T-helper 1 cell treated with Interleukin-12 subunit alpha and Interleukin-12 subunit beta and Interleukin-4 antibody, amounts not matched to agents 30 μg/mL and 1 μg/mL, for 36 hours (primary cell): ENCODE measurements around the gene BRME1.
A peak's percentile ranks its signal among the peaks of the same experiment; 100 is the strongest.
"Not testable (repeated sequence)": the region's sequence is repeated elsewhere in the genome, so short reads cannot be mapped to it uniquely, and the experiment has no call there.

Experiments used
- H3K27ac Mint-ChIP-seq: one replicate; pipeline ENCODE4 v1.8.0; 2021; ENCODE audit warnings: mild to moderate bottlenecking, mixed read lengths
- H3K27me3 Mint-ChIP-seq: one replicate; pipeline ENCODE4 v1.8.0; 2021; ENCODE audit warnings: low read depth, mixed read lengths
- H3K36me3 Mint-ChIP-seq: one replicate; pipeline ENCODE4 v1.8.0; 2021; ENCODE audit warnings: low read depth, mixed read lengths
- H3K4me1 Mint-ChIP-seq: one replicate; pipeline ENCODE4 v1.8.0; 2021; ENCODE audit warnings: low read depth, mixed read lengths
- H3K4me3 Mint-ChIP-seq: one replicate; pipeline ENCODE4 v1.8.0; 2021; ENCODE audit warnings: mild to moderate bottlenecking, moderate library complexity, mixed read lengths
- H3K9me3 Mint-ChIP-seq: one replicate; pipeline ENCODE4 v1.8.0; 2021; ENCODE audit warnings: mixed read lengths

The BRME1 gene

GRCh38 chr19:13860679-13861391, 45.1 kb downstream of the BRME1 start:
- H3K4me1 Mint-ChIP-seq, result peaks cover 33% of the 10 kb centered on the region
- peaks cover 20% of the 10 kb centered on the region for H3K27me3 Mint-ChIP-seq
- H3K36me3 Mint-ChIP-seq, result no peaks in the 10 kb centered on the region
- H3K9me3 Mint-ChIP-seq, result no peaks in the 10 kb centered on the region
- peak overlapping the region; percentile 95 for H3K4me3 Mint-ChIP-seq
- peak overlapping the region; percentile 98 for H3K27ac Mint-ChIP-seq

GRCh38 chr19:13859361-13859880, 46.5 kb downstream of the BRME1 start:
- Mint-ChIP-seq H3K27me3 (peaks cover 17% of the 10 kb centered on the region), H3K4me3 (no peak overlapping the region), H3K4me1 (peaks cover 32% of the 10 kb centered on the region), H3K36me3 (no peaks in the 10 kb centered on the region), H3K9me3 (no peaks in the 10 kb centered on the region), H3K27ac (peak overlapping the region; percentile 5)

GRCh38 chr19:13856497-13856896, 49.4 kb downstream of the BRME1 start:
- Mint-ChIP-seq H3K27ac (no peak overlapping the region), H3K4me1 (peaks cover 14% of the 10 kb centered on the region), H3K36me3 (no peaks in the 10 kb centered on the region), H3K4me3 (no peak overlapping the region), H3K27me3 (peaks cover 3% of the 10 kb centered on the region), H3K9me3 (no peaks in the 10 kb centered on the region)

- H3K36me3 Mint-ChIP-seq, H3K27me3 Mint-ChIP-seq, H3K4me1 Mint-ChIP-seq, H3K9me3 Mint-ChIP-seq, H3K4me3 Mint-ChIP-seq, H3K27ac Mint-ChIP-seq: not testable (repeated sequence)
Observed at GRCh38 chr19:13852171-13852707, 53.7 kb downstream of the BRME1 start.

GRCh38 chr19:13851734-13852114, 54.2 kb downstream of the BRME1 start:
- not testable (repeated sequence) for H3K36me3 Mint-ChIP-seq, H3K9me3 Mint-ChIP-seq, H3K4me3 Mint-ChIP-seq, H3K27me3 Mint-ChIP-seq, H3K27ac Mint-ChIP-seq
- H3K4me1 Mint-ChIP-seq, result peaks cover 11% of the 10 kb centered on the region

GRCh38 chr19:13850910-13851733, 54.8 kb downstream of the BRME1 start:
- Mint-ChIP-seq H3K27me3 (no peaks in the 10 kb centered on the region), H3K9me3 (no peaks in the 10 kb centered on the region), H3K27ac (peak overlapping the region; percentile 77), H3K4me3 (peak overlapping the region; percentile 51), H3K36me3 (no peaks in the 10 kb centered on the region), H3K4me1 (peaks cover 17% of the 10 kb centered on the region)

- Mint-ChIP-seq H3K27ac (peak overlapping the region; percentile 77), H3K27me3 (no peaks in the 10 kb centered on the region)
Observed at GRCh38 chr19:13849991-13850909, 55.7 kb downstream of the BRME1 start.

GRCh38 chr19:13848798-13849676, 56.9 kb downstream of the BRME1 start:
- H3K27me3 Mint-ChIP-seq, result no peaks in the 10 kb centered on the region
- H3K4me1 Mint-ChIP-seq, result peaks cover 31% of the 10 kb centered on the region
- no peaks in the 10 kb centered on the region for H3K9me3 Mint-ChIP-seq
- peak overlapping the region; percentile 81 for H3K27ac Mint-ChIP-seq
- H3K4me3 Mint-ChIP-seq, result peak overlapping the region; percentile 70
- no peaks in the 10 kb centered on the region for H3K36me3 Mint-ChIP-seq

More at GRCh38 chr19:13849991-13850909, 55.7 kb downstream of the BRME1 start:
- Mint-ChIP-seq H3K4me3 (peak overlapping the region; percentile 51), H3K36me3 (no peaks in the 10 kb centered on the region), H3K4me1 (peaks cover 23% of the 10 kb centered on the region), H3K9me3 (no peaks in the 10 kb centered on the region)

GRCh38 chr19:13848340-13848677, 57.6 kb downstream of the BRME1 start:
- Mint-ChIP-seq H3K4me3 (no peak overlapping the region), H3K36me3 (no peaks in the 10 kb centered on the region), H3K9me3 (no peaks in the 10 kb centered on the region), H3K27ac (peak overlapping the region; percentile 81), H3K4me1 (peaks cover 33% of the 10 kb centered on the region), H3K27me3 (no peaks in the 10 kb centered on the region)

- Mint-ChIP-seq H3K36me3 (no peaks in the 10 kb centered on the region), H3K27ac (peak overlapping the region; percentile 99), H3K4me3 (peak overlapping the region; percentile 80), H3K9me3 (no peaks in the 10 kb centered on the region), H3K4me1 (peaks cover 35% of the 10 kb centered on the region), H3K27me3 (no peaks in the 10 kb centered on the region)
Observed at GRCh38 chr19:13847407-13848339, 58.2 kb downstream of the BRME1 start.

GRCh38 chr19:13846557-13847406, 59.1 kb downstream of the BRME1 start:
- H3K4me3 Mint-ChIP-seq, result peak overlapping the region; percentile 80
- no peaks in the 10 kb centered on the region for H3K9me3 Mint-ChIP-seq
- H3K36me3 Mint-ChIP-seq, result no peaks in the 10 kb centered on the region
- peaks cover 38% of the 10 kb centered on the region for H3K4me1 Mint-ChIP-seq
- H3K27me3 Mint-ChIP-seq, result no peaks in the 10 kb centered on the region
- H3K27ac Mint-ChIP-seq, result peak overlapping the region; percentile 99

GRCh38 chr19:13844130-13844631, 61.7 kb downstream of the BRME1 start:
- Mint-ChIP-seq H3K4me3 (peak overlapping the region; percentile 66), H3K36me3 (peaks cover 7% of the 10 kb centered on the region), H3K4me1 (peaks cover 39% of the 10 kb centered on the region)

More at GRCh38 chr19:13844130-13844631, 61.7 kb downstream of the BRME1 start:
- peak overlapping the region; percentile 89 for H3K27ac Mint-ChIP-seq
- H3K27me3 Mint-ChIP-seq, result no peaks in the 10 kb centered on the region
- no peaks in the 10 kb centered on the region for H3K9me3 Mint-ChIP-seq
